Skeletal muscle satellite cell (primary cell): ENCODE results near the gene MRNIP.
A peak's percentile ranks its signal among the peaks of the same experiment; 100 is the strongest.
"Not testable (repeated sequence)": the region's sequence is repeated elsewhere in the genome, so short reads cannot be mapped to it uniquely, and the experiment has no call there.

Experiments
- H3K27me3 ChIP-seq: 2 replicates; pipeline ENCODE4 v1.7.0; 2013; ENCODE audit warnings: low read length; ENCODE audit not compliant: control insufficient read depth, insufficient read depth
- H3K36me3 ChIP-seq: 2 replicates; pipeline ENCODE4 v1.7.0; 2013; ENCODE audit warnings: mild to moderate bottlenecking, control low read depth, low read length; ENCODE audit not compliant: insufficient read depth
- H3K4me1 ChIP-seq: 2 replicates; pipeline ENCODE4 v1.7.0; 2013; ENCODE audit warnings: low read length; ENCODE audit not compliant: control insufficient read depth, insufficient read depth
- H3K4me2 ChIP-seq: 2 replicates; pipeline ENCODE4 v1.7.0; 2013; ENCODE audit warnings: mild to moderate bottlenecking, low read length
- H3K4me3 ChIP-seq: 2 replicates; pipeline ENCODE4 v1.7.0; 2013; ENCODE audit warnings: low read length
- H3K9ac ChIP-seq: 2 replicates; pipeline ENCODE4 v1.7.0; 2013; ENCODE audit warnings: mild to moderate bottlenecking, low read depth, low read length, moderate library complexity
- H3K9me3 ChIP-seq: replicated peaks from 2 replicates; pipeline ENCODE4 v1.7.0; 2013; ENCODE audit warnings: mild to moderate bottlenecking, control low read depth, low read length

The MRNIP gene

DNA sequence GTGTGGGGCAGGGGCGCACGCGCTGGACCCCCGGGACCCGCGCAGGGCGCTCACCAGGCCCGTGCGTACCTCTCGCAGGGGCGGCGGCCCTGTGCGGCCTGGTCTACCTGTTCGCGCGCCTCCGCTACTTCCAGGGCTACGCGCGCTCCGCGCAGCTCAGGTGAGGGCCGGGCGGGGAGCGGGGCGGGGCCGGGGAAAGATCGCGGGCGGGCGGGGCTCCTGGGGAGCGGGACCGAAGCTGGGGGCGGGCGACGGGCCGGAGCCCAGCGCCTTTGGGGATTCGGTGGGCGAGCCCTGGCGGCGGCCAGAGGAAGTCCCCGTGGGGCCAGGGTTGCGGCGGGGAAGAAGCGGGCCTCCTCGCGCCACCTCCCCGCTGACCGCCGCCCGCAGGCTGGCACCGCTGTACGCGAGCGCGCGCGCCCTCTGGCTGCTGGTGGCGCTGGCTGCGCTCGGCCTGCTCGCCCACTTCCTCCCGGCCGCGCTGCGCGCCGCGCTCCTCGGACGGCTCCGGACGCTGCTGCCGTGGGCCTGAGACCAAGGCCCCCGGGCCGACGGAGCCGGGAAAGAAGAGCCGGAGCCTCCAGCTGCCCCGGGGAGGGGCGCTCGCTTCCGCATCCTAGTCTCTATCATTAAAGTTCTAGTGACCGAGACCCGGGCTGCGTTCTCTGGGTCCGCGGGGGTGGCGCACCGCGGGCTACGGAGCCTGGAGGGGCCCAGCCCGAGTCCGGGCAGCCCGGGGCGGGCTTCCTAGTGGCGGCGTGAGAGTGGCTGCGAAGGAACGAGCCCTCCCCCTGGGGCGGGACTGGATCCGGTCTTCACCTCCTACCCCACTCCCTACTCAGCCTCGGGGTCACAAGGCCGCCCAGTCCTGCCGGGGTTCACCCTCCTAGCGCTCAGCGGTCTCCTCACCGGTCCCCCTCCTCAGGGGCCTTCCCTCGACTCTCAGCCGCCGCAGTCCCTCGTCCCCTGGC lies 62.5 kb downstream of the MRNIP start:
- Histone ChIP-seq H3K27me3 (no peaks in the 10 kb centered on the region), H3K9ac (peak overlapping the region; percentile 88), H3K36me3 (peaks cover 46% of the 10 kb centered on the region), H3K4me1 (peaks cover 28% of the 10 kb centered on the region), H3K4me2 (peak overlapping the region; percentile 96), H3K4me3 (peak overlapping the region; percentile 82), H3K9me3 (no peaks in the 10 kb centered on the region)

DNA sequence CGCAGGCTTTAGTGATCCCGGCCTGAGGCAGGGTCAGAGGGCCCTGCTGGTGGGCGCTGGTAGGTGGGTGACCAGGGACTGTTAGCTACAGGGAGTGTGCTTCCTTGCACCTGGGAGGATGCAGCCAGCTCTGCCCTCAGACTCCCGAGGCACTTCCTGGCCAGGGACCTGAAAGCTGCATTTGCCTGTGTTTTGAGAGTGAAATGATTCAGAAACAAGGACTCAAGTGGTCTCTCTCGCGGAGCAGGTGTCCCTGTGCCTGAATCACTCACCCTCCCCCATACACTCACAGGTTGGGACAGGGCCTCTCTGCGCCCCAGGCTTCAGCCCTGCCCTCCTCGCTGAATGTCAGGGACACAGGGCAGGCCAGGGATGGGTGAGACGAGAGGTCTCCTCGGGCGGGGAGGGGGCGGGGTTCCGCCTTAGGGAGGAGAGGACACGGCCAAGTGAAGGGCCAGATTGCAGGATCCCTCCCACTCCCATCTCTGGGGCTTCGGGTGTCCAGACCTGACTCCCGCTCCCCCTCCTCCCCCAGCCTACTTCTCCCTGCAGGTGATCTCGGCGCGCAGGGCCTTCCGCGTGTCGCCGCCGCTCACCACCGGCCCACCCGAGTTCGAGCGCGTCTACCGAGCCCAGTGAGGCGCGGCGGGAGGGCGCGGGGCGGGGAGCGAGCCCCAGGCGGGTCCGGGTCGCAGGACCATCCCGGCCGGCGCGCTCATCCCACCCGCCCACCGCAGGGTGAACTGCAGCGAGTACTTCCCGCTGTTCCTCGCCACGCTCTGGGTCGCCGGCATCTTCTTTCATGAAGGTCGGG lies 63.4 kb downstream of the MRNIP start:
- peaks cover 38% of the 10 kb centered on the region for H3K36me3 ChIP-seq
- peak overlapping the region; percentile 88 for H3K9ac ChIP-seq
- peak overlapping the region; percentile 96 for H3K4me2 ChIP-seq
- peak overlapping the region; percentile 82 for H3K4me3 ChIP-seq
- no peaks in the 10 kb centered on the region for H3K27me3 ChIP-seq
- H3K9me3 ChIP-seq, result no peaks in the 10 kb centered on the region
- H3K4me1 ChIP-seq, result peaks cover 28% of the 10 kb centered on the region

DNA sequence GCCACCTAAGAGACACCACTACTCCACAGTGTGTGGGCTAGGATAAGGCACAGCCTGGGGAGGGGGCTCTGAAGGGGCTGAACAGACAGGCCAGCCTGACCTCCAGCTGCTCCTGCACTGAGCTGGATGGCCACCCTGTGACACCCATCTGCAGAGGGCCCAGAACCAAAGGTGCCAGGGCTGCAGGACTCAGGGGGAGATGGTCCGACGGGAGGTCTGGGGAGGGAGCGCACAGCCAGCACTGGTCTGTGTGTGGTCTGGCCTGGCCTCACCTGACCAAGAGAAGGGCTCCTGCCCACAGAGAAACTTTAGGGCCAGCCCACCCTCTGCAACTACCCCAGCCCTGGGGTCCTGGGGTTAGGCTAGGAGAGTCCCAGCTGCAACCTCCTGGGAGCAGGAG lies 64.0 kb downstream of the MRNIP start:
- Histone ChIP-seq H3K9me3 (no peaks in the 10 kb centered on the region), H3K4me3 (no peak overlapping the region), H3K9ac (no peak overlapping the region), H3K4me1 (peaks cover 28% of the 10 kb centered on the region), H3K36me3 (peaks cover 31% of the 10 kb centered on the region), H3K27me3 (no peaks in the 10 kb centered on the region), H3K4me2 (no peak overlapping the region)

DNA sequence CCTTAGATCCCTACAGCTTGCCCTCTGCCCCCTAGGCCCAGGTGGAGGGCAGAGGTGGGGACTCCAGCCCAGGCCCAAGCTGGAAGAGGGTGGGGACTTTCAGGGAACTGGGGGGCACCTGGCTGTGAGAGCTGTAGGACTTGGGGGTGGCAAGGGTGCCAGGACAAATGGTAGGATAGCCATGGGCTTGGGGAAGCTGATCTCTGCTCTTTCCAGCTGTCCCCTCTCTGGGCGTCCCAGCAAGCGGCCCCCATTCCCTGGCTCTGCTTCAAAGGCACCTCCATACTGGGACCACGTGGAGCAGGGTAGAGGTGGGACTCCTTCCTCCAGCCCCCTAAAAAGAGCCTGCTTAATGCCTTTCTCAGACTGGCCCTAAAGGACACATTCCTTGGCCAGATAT lies 64.4 kb downstream of the MRNIP start:
- Histone ChIP-seq H3K4me3 (no peak overlapping the region), H3K9me3 (no peaks in the 10 kb centered on the region), H3K4me2 (peak overlapping the region; percentile 24), H3K36me3 (peaks cover 27% of the 10 kb centered on the region), H3K27me3 (no peaks in the 10 kb centered on the region), H3K9ac (no peak overlapping the region), H3K4me1 (peaks cover 28% of the 10 kb centered on the region)

DNA sequence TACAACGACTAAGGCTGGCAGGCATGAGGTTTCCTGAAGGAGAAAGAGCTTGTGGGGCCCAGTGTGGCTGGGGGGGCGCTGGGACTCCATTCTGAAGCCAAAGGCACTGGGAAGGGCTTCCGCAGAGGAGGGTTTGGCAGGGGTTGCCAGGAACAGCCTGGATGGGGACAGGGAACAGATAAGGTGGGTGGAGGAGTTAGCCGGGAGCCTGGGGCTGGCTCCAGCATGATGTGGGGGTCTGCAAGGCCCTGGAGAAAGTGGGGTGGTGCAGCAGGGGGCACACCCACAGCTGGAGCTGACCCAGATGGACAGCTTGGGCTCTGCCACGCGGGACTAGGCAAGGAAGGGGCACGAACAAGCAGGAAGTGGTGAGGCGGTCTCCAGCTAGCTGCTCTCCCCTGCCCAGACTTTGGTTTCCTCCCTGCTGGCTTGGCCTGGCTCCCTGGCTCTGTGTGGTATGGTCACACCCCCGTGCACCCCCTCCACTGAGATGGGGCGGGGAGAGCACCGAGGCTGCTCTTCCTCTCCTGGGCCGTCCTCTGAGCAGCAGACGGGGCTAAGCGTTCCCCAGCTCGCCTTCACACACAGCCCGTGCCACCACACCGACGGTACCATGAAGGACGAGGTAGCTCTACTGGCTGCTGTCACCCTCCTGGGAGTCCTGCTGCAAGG lies 65.0 kb downstream of the MRNIP start, which contains the start of gene LTC4S:
Gene LTC4S (plus strand): TSS at position 519 of the 672 bp plus-strand sequence. CDS start 95 bp downstream, at position 614.
- Histone ChIP-seq H3K4me2 (peak within 1 kb of the TSS; percentile 24), H3K9me3 (no peaks in the 10 kb centered on the region), H3K4me1 (peaks cover 28% of the 10 kb centered on the region), H3K4me3 (no peak within 1 kb of the TSS), H3K27me3 (no peaks in the 10 kb centered on the region), H3K9ac (no peak within 1 kb of the TSS), H3K36me3 (peaks cover 21% of the 10 kb centered on the region)

DNA sequence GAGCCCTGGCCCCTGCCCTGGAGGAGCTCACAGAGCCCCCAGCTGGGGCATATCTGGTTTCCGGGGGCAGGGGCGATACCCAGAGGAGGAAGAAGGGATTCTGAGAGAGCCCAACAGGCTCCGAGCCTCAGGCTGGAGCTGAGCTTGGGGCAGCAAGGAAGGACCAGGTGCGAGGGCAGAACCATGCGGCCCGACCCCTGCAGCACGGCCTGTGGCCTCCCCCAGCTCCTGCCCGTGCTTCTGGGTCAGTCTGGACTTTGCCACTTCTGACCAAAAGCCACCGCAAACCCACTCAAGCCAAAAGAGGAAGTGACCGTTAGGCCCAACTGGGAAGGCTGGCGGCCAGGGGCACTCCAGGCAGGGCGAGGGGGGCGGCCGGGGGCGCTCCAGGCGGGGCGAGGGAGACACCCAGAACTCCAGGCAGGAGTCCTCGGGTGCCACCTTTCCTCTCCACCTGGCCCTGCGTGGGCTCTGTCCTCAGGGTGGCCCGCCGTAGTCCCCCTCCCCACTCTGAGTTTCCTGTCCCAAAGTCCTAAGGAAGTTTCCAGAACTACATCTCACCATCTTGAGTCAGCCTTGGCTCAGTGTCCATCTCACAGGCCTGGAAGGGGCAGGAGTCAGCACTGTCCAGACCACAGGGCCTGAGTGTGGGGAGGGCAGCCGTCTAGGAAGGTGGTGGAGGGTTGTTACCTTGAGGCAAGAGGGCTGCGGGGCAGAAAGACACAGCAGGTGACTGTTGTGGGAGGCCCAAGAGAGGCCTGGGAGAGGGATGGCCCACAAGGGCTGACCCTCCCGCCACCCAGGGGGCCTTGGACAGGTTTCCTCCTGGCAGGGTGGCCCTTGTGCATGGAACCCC lies 65.8 kb downstream of the MRNIP start:
- Histone ChIP-seq H3K4me2 (no peak overlapping the region), H3K9ac (no peak overlapping the region), H3K36me3 (peaks cover 13% of the 10 kb centered on the region), H3K9me3 (no peaks in the 10 kb centered on the region), H3K4me1 (peaks cover 28% of the 10 kb centered on the region), H3K27me3 (no peaks in the 10 kb centered on the region), H3K4me3 (no peak overlapping the region)

DNA sequence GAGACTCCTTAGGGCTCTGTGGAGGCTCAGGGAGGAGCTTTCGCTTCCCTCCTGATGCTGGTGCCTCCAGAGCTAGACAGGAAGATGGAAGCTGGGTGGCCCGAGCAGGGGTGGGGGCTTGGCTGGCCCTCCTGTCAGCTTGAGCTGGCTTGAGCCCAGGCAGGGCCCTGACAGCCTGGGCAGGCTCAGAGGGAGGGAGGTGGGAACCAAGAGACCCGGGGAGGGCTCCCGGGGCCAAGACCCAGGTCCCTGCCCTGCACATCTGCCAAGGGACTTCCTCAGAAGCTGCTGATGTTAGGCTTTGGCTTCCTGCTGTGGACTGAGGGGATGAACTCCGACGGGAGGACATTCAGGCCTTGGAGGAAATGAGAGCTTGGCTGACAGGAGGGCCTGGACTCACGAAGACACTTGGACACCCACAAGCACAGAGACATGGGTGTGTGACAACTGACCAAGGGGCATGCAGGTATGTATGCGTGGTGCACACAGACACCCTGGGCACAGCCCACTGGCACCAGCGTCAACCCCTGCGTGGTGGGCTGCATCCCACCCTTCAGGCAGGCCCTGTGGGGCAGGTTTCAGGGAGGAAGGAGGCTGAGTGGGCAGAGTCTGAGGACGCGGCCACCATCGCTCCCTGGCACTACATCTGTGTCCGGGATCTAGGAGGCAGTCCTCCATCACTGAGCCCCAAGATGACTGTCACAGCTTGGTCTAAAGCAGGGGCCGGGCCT lies 66.6 kb downstream of the MRNIP start:
- Histone ChIP-seq H3K4me3 (no peak overlapping the region), H3K36me3 (peaks cover 5% of the 10 kb centered on the region), H3K9ac (no peak overlapping the region), H3K4me2 (no peak overlapping the region), H3K27me3 (no peaks in the 10 kb centered on the region), H3K4me1 (peaks cover 28% of the 10 kb centered on the region), H3K9me3 (no peaks in the 10 kb centered on the region)

DNA sequence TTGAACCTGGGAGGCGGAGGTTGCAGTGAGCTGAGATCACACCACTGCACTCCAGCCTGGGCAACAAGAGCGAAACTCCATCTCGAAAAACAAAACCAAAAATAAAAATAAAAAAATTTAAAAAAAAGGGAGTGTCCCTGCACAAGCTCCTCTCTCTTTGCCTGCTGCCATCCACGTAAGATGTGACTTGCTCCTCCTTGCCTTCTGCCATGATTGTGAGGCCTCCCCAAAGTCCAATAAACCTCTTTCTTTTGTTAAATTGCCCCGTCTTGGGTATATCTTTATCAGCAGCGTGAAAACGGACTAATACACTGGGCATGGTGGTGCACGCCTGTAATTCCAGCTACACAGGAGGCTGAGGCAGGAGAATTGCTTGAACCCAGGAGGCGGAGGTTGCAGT lies 69.3 kb downstream of the MRNIP start:
- H3K4me3 ChIP-seq, H3K9me3 ChIP-seq, H3K4me2 ChIP-seq, H3K27me3 ChIP-seq, H3K9ac ChIP-seq, H3K36me3 ChIP-seq: not testable (repeated sequence)
- H3K4me1 ChIP-seq, result peaks cover 12% of the 10 kb centered on the region

DNA sequence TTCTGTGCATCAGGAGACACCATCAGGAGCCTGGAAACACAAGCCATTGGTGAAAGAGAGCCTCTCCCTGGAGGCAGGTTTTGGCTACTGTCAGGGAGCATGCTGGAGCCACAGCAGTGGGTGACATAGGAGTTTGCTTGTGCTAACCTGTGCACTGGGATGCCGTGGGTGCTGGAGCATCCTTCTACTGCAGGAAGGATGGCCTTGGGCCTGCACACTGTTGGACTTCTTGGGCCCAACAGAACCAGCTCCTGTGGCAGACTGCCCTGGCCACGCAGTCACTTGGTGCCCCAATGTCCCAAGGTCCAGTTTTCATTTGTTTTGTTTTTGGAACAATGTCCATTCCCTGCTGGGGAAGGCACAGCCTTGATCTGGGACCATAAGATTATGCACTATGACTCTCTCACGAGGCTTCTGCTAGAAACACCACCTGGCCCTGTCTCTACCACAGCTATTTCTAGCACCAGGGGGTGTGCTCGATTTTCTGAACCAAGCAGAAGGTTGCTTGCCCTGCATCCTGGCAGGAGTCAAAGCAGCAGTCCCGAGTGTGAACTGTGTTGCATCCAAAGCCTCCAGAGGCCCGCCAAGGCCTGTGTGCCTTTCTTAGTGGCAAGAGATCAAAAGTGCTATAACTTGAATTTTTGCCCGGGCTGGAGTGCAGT lies 70.3 kb downstream of the MRNIP start:
- no peak overlapping the region for H3K4me3 ChIP-seq
- peaks cover 2% of the 10 kb centered on the region for H3K4me1 ChIP-seq
- no peaks in the 10 kb centered on the region for H3K9me3 ChIP-seq
- no peak overlapping the region for H3K4me2 ChIP-seq
- H3K36me3 ChIP-seq, result no peaks in the 10 kb centered on the region
- no peaks in the 10 kb centered on the region for H3K27me3 ChIP-seq
- no peak overlapping the region for H3K9ac ChIP-seq
